Activated CD4-positive, alpha-beta memory T cell treated with anti-CD3 and anti-CD28 coated beads for 36 hours (primary cell): ENCODE measurements around the gene S100P. TPM values are rescaled to one million over a fixed set of nuclear protein-coding genes. Genes with fewer than 3 reads are reported as not detected.

Source experiments
- CTCF ChIA-PET: fragments of 350-600 bp; sonication (Branson Sonifier 250); formaldehyde crosslinking; loops from one replicate; lab custom pipeline; 2021; ENCODE audit warnings: antibody characterized with exemption, inconsistent platforms; lab: Charles Lee
- POLR2A ChIA-PET: fragments of 350-600 bp; sonication (Branson Sonifier 250); formaldehyde crosslinking; loops from one replicate; lab custom pipeline; 2021; ENCODE audit warnings: antibody characterized with exemption; lab: Charles Lee
- DNase-seq: peaks from one replicate; pipeline ENCODE4 v3.0.0-alpha.2; 2020
- H3K27ac Mint-ChIP-seq: one replicate; pipeline ENCODE4 v1.8.0; 2021; ENCODE audit warnings: mixed read lengths
- H3K27me3 Mint-ChIP-seq: one replicate; pipeline ENCODE4 v1.8.0; 2021; ENCODE audit warnings: mixed read lengths
- H3K36me3 Mint-ChIP-seq: one replicate; pipeline ENCODE4 v1.8.0; 2021; ENCODE audit warnings: mixed read lengths
- H3K4me1 Mint-ChIP-seq: one replicate; pipeline ENCODE4 v1.8.0; 2021; ENCODE audit warnings: low read depth, mixed read lengths
- H3K4me3 Mint-ChIP-seq: one replicate; pipeline ENCODE4 v1.8.0; 2021; ENCODE audit warnings: mild to moderate bottlenecking, mixed read lengths
- H3K9me3 Mint-ChIP-seq: one replicate; pipeline ENCODE4 v1.8.0; 2021; ENCODE audit warnings: mixed read lengths
- intact Hi-C: fragments of 100-400 bp; cut with micrococcal nuclease; formaldehyde crosslinking; loops from one replicate; pipeline ENCODE4 v1.15.1; 2023
- total RNA-seq, 2 experiments: library from RNA; stranded (reverse); gene quantifications; one replicate each; pipeline ENCODE4 v1.2.3, GENCODE V29; 2021

S100P gene
- total RNA-seq, 2 experiments from 2014 or later = 19.3 to 20.3 TPM

DNA sequence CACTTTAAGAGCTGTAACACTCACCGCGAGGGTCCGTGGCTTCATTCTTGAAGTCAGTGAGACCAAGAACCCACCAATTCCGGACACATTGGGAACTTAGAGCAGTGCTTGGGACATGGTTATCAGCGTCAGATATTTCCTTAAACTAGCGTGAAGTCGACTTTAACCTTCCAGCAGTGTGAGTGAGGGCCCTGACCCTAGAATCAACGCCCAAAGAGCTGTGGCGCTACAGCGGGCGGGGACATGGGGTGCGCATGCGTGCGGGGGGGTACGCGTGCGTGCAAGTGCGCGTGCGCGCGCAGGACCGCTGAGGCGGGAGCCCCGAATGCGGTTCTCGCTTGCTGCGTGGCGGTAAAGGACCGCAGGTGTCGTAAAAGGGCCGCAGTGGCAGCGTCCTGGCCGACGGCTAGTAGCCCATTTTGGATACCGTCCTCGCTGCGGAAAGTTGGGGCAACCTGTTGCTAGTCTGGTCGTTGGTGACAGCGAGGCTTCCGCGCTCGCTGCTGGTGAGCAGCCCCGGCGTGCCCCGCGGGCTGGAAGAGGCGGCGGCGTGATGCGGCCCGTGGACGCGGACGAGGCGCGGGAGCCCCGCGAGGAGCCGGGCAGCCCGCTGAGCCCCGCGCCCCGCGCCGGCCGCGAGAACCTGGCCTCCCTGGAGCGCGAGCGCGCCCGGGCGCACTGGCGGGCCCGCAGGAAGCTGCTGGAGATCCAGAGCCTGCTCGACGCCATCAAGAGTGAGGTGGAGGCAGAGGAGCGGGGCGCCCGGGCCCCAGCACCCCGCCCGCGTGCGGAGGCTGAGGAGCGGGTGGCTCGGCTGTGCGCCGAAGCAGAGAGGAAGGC is 19.8 kb upstream of the S100P start:
- peaks cover 47% of the 10 kb centered on the region for H3K36me3 Mint-ChIP-seq

DNA sequence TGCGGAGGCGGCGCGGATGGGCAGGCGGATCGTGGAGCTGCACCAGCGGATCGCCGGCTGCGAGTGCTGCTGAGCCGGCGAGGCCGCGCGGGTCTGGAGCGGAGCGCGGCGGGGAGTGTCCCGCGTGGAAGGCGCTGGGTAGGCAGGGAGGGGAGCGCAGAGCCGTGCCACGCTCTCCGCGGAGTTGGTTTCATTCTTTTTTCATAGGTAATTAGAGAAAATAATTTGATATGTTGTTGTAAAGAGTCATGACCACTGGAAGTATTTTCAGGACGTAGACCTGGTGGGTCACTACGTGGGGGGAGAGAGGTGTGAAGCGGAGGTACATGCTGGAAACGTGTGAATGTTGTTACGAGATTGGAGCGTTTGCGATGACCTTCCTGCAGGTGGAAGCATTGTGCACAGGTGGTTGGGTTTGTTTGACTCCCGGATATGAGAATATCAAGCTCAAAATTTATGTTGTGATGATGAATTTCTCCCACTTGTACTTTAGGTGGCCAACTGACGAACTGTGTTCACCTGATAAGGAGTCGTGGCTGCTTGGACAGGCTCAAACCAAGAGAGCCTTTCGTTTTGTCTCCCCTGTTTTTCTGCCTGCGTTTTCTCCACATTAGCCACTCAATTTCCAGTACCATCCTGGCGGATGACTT is 19.1 kb upstream of the S100P start:
- H3K36me3 Mint-ChIP-seq = peaks cover 51% of the 10 kb centered on the region
- H3K4me3 Mint-ChIP-seq = peak overlapping the region; percentile 95
- CTCF ChIA-PET = interaction anchor here (0.6 to 6.2 kb wide), 22 partner anchors 8 to 396 kb away, joined by 3 to 138 read pairs (median 5); partner anchors contain the start of genes BLOC1S4, MAN2B2, MRFAP1 and MRFAP1L1
- POLR2A ChIA-PET = interaction anchor here (1.0 to 4.7 kb wide), 12 partner anchors 9 to 312 kb away, joined by 3 to 75 read pairs (median 18); partner anchors contain the start of genes BLOC1S4, MRFAP1 and MRFAP1L1
- peaks cover 43% of the 10 kb centered on the region for H3K4me1 Mint-ChIP-seq
- peak; percentile 82 for DNase-seq
- peak overlapping the region; percentile 93 for H3K27ac Mint-ChIP-seq
- peaks cover 2% of the 10 kb centered on the region for H3K27me3 Mint-ChIP-seq
- intact Hi-C loops = loop anchor here (1.0 kb wide), 6 partner anchors 15 to 108 kb away; partner anchors contain the start of genes BLOC1S4, KIAA0232, MRFAP1 and MRFAP1L1
- peaks cover 3% of the 10 kb centered on the region for H3K9me3 Mint-ChIP-seq

More for the DNA sequence above, 19.8 kb upstream of the S100P start:
- DNase-seq = peak; percentile 96
- ChIA-PET CTCF (interaction anchor here (0.7 to 6.2 kb wide), 22 partner anchors 9 to 397 kb away, joined by 3 to 138 read pairs (median 6); partner anchors contain the start of genes BLOC1S4, MRFAP1, MRFAP1L1 and S100P), POLR2A (interaction anchor here (0.6 to 4.7 kb wide), 23 partner anchors 9 to 394 kb away, joined by 3 to 75 read pairs (median 6); partner anchors contain the start of genes BLOC1S4, GRPEL1, MAN2B2 and MRFAP1)
- Mint-ChIP-seq H3K4me1 (peaks cover 43% of the 10 kb centered on the region), H3K4me3 (peak overlapping the region; percentile 95), H3K27me3 (peaks cover 2% of the 10 kb centered on the region), H3K9me3 (no peaks in the 10 kb centered on the region), H3K27ac (peak overlapping the region; percentile 93)
- intact Hi-C loops = loop anchor here (1.0 kb wide), 7 partner anchors 15 to 394 kb away; partner anchors contain the start of genes BLOC1S4, GRPEL1, KIAA0232 and MRFAP1

DNA sequence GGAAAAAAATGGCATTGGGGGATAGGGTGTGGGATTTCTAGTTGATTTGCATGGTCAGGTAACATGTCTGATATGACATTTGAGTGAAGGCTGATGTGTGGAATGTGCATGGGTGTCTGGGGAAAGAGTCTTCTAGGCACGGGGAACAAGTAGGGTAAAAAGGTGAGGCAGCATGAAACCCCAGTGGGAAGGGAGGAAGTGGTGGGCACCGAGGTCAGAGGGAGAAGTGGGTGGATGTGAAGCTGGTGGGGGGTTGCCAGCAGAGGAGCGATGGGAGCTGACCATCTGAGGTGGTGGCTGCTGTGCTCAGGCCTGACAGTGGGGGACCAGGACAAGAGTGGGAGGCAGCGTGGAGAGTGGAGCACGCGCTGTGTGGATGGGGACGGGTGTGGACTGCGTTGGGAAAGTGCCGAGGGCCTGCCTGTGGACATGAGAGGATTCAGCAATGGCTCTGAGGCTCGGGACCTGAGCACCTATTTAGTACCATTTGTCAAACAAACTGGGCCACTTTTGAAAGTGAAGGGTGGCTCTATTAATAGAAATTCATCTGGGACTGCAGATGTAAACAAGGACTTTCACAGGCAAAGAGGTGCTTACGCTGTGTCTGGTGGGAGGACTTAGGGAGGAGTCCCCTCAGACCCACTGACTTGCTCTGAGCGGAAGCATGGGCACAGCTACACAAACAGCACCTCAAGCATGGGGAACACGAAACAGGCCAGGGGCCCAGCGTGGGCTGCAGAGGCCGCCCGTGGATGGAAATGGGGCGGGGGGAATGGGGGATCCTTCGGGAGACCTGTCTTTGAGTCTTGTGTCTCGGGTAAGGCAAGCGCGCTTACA is 16.7 kb upstream of the S100P start:
- Mint-ChIP-seq H3K4me3 (peak overlapping the region; percentile 95), H3K36me3 (peaks cover 60% of the 10 kb centered on the region), H3K27ac (peak overlapping the region; percentile 93), H3K27me3 (peaks cover 2% of the 10 kb centered on the region), H3K9me3 (peaks cover 12% of the 10 kb centered on the region), H3K4me1 (peaks cover 43% of the 10 kb centered on the region)
- POLR2A ChIA-PET = interaction anchor here (0.9 to 4.7 kb wide), 2 partner anchors 14 to 29 kb away, joined by 6 to 75 read pairs; partner anchors contain the start of gene MRFAP1L1
- DNase-seq = no peak
- intact Hi-C loops = no loop called here
- CTCF ChIA-PET = interaction anchor here (2.3 to 6.2 kb wide), 5 partner anchors 12 to 197 kb away, joined by 28 to 138 read pairs (median 74); partner anchors contain the start of genes BLOC1S4, MRFAP1L1 and S100P

DNA sequence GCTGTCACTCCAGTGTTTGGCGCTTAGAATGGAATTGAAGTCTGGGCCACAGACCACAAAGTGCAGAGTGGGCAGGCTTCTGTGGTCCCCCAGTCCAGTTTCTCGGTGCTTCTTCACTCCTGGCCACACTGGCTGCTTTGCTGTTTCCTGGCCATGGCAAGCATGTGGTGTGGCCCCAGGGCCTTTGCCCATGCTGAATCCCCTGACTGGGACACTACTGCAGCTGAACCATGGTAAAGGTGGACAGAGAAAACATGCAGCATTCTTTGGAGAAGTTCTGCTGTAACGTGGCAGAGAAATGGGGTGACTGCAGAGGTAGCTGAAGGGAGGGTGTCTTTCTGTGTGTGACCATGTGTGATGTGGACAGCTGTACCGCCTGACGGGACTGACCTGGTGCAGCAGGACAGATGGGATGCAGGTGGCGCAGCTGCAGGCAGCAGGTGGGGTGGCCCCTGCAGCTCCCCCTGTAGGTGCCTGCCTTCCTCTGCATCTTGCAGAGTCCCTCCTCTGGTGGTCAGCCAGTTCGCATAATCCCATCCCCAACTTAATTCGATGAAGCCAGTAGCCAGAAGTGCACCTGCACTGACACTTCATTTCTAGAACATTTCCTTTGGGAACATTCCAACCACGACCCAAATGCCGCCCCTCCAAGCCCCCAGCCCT is 13.2 kb upstream of the S100P start:
- H3K27ac Mint-ChIP-seq = peak overlapping the region; percentile 8
- no peak for DNase-seq
- H3K36me3 Mint-ChIP-seq = peaks cover 47% of the 10 kb centered on the region
- H3K4me3 Mint-ChIP-seq = no peak overlapping the region
- POLR2A ChIA-PET = no interaction called here
- CTCF ChIA-PET = interaction anchor here (0.5 kb wide), 1 partner anchor 18 kb away, joined by 3 read pairs; no protein-coding TSS in a partner anchor
- H3K27me3 Mint-ChIP-seq = no peaks in the 10 kb centered on the region
- intact Hi-C loops = no loop called here
- H3K4me1 Mint-ChIP-seq = peaks cover 34% of the 10 kb centered on the region
- peaks cover 12% of the 10 kb centered on the region for H3K9me3 Mint-ChIP-seq

DNA sequence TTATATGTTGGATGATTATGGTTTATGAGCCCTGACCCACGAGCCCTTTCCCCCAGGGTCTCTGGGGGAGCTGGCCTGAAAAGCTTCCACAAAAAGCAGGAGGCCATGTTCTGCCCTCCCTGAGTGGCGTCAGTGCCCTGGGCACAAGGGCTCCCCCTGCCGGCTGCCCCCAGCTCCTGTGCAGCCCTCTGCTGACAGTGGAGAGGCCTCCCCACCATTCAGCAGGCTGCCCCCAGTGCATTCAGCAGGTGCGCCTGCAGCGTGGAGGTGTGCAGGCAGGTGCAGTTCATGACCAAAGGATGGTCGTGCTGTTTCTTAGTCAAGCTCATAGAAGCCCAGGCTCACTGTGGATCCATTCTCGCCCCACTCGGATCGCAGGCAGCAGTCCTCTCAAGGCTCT is 12.5 kb upstream of the S100P start:
- Mint-ChIP-seq H3K27ac (no peak overlapping the region), H3K4me3 (no peak overlapping the region), H3K36me3 (peaks cover 40% of the 10 kb centered on the region), H3K27me3 (no peaks in the 10 kb centered on the region), H3K4me1 (peaks cover 30% of the 10 kb centered on the region), H3K9me3 (peaks cover 12% of the 10 kb centered on the region)
- POLR2A ChIA-PET = no interaction called here
- intact Hi-C loops = no loop called here
- CTCF ChIA-PET = interaction anchor here (0.5 kb wide), 1 partner anchor 17 kb away, joined by 3 read pairs; no protein-coding TSS in a partner anchor
- DNase-seq = no peak

DNA sequence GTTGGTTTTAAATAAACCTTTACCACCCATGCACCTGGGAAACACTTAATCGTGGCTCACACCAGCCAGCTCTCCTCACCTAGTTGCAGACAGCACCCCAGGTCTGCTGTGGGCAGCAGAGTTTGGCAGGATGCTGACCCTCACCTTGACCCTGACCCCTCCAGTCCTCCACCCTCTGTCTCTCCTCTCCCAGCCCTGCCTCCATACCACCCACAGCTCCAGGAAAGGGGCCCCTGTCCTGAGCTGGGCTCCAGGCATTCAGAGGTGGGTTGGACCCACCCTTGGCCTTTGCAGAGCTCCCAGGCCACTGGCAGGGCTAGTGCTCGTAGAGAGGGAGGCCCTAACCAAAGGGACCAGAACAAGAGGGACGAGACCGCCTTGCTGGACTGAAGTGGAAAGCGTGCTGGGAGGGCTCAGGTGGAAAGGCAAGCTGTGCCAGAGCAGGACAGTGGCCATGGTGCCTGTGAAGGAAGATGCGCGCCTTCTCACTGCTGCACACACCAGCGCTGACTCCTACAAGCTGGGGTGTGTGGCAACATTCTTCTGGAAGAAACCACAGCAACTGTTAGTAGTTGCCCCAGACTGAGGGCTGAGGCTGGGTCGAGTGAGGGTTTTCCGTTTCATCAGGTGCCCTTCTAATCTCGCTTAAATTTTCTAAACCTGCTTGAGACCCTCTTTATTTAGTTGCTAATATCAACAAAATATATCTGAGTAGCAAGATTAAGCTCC is 10.7 kb upstream of the S100P start:
- ChIA-PET CTCF (interaction anchor here (0.6 to 1.4 kb wide), 3 partner anchors 8 to 430 kb away, joined by 3 to 5 read pairs (median 5); no protein-coding TSS in a partner anchor), POLR2A (interaction anchor here (1.0 to 2.4 kb wide), 2 partner anchors 8 to 10 kb away, joined by 3 to 7 read pairs; a partner anchor contains a TSS)
- no peak for DNase-seq
- Mint-ChIP-seq H3K27ac (no peak overlapping the region), H3K27me3 (no peaks in the 10 kb centered on the region), H3K36me3 (peaks cover 23% of the 10 kb centered on the region), H3K4me1 (peaks cover 30% of the 10 kb centered on the region), H3K9me3 (peaks cover 12% of the 10 kb centered on the region), H3K4me3 (no peak overlapping the region)
- intact Hi-C loops = no loop called here

DNA sequence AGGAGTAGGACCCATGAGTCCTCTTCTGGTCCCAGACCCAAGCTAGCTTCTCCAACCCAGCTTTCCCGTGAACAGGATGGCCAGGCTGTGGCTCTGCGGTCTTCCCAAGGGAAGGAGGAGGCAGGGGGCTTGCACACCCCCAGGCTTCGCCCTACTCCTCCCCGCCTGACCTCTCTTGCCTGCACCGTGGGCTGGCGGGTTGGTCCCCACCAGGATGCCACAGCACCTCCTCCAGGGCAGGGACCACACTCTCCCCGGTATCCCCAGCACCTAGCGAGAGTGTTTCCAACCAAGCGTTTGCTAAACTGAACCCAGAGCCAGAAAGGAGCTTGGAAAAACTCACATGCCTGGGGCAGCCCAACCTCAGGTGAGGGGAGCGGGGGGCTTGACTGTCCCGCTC is 9.0 kb upstream of the S100P start:
- POLR2A ChIA-PET = interaction anchor here (2.4 kb wide), 1 partner anchor 9 kb away, joined by 7 read pairs; no protein-coding TSS in a partner anchor
- H3K4me1 Mint-ChIP-seq = peaks cover 40% of the 10 kb centered on the region
- intact Hi-C loops = no loop called here
- H3K27ac Mint-ChIP-seq = no peak overlapping the region
- H3K27me3 Mint-ChIP-seq = no peaks in the 10 kb centered on the region
- no peak for DNase-seq
- CTCF ChIA-PET = interaction anchor here (1.6 kb wide), 1 partner anchor 9 kb away, joined by 9 read pairs; no protein-coding TSS in a partner anchor
- H3K9me3 Mint-ChIP-seq = peaks cover 8% of the 10 kb centered on the region
- H3K4me3 Mint-ChIP-seq = no peak overlapping the region
- peaks cover 11% of the 10 kb centered on the region for H3K36me3 Mint-ChIP-seq

DNA sequence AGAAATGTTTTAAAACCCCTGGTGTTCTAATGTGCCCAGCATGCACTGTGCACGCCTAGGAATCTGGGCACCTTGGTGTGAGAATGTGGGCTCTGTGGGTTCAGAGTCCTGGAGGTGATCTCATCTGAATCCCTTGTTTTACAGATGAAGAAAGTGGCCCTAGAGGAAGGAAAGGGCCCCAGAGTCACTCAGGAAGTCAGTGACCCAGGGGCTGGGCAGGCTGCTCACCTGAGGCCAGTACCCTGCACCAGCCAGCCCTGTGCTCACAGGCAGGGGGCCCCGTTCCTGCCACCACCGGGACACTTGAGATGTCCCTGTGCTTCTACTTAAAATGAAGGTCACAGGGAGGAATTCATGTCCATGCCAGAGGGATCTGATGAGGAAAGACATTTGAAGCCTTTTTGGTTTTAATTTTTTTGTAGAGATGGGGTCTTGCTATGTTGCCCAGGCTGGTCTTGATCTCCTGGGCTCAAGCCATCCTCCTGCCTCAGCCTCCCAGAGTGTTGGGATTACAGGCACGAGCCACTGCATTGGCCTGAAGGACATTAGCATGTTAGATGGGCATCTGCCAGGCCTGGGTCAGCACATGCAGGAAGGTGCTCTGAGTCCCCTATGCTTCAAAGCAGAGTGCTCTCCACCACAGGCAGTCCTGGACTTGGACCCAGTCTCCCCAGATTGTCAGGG is 7.4 kb upstream of the S100P start:
- peaks cover 55% of the 10 kb centered on the region for H3K4me1 Mint-ChIP-seq
- no peaks in the 10 kb centered on the region for H3K27me3 Mint-ChIP-seq
- DNase-seq = no peak
- ChIA-PET CTCF (interaction anchor here (5.4 kb wide), 1 partner anchor 12 kb away, joined by 56 read pairs; a partner anchor contains a TSS), POLR2A (interaction anchor here (1.0 to 1.1 kb wide), 2 partner anchors 13 to 223 kb away, joined by 3 to 4 read pairs; a partner anchor contains a TSS)
- no peak overlapping the region for H3K27ac Mint-ChIP-seq
- H3K36me3 Mint-ChIP-seq = peaks cover 2% of the 10 kb centered on the region
- intact Hi-C loops = no loop called here
- H3K4me3 Mint-ChIP-seq = no peak overlapping the region
- no peaks in the 10 kb centered on the region for H3K9me3 Mint-ChIP-seq

DNA sequence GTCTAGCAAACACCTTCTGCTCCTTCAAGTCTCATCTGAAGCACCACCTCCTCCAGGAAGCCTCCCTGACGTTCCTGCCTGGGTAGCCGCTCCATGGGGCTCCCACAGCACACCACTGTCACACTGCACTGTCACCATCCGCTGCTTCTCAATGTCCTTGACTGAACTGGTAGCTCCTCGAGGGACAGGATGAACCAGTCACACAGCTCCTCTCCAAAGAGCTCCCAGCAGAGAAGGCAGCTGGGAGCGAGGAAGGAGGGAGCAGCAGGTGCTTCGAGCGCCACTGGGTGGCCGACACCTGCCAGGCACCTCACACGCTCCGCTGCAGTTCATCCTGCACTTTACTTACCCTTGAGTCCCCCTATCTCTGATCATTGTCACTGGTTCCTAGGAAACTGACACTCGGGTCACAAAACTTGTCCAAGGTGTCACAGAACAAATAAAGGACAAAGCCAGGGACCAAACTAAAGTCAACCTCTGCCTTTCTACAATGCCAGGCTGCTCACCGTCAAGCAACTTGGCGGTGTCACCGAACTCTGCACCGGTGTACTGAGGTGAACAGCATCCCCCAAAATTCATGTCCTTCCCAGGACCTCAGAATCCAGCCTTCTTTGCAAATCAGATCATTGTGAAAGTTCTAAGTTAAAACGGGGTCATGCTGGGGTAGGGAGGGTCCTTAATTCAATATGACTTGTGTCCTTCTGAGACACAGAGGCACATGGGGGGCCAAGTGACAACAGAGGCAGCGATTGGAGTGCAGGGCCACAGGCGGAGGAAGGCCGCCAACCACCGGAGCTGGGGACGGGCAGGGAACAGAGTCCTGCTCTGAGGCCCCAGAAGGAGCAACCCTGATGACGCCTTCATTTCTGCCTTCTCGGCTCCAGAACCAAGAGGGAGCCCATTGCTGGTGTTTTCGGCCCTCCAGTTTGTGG is 5.5 kb upstream of the S100P start:
- peak overlapping the region; percentile 74 for H3K4me3 Mint-ChIP-seq
- ChIA-PET POLR2A (interaction anchor here (1.1 to 3.2 kb wide), 3 partner anchors 13 to 28 kb away, joined by 3 to 39 read pairs (median 9); partner anchors contain the start of gene BLOC1S4), CTCF (interaction anchor here (1.0 to 5.4 kb wide), 6 partner anchors 13 to 142 kb away, joined by 3 to 56 read pairs (median 12); a partner anchor contains a TSS)
- H3K27ac Mint-ChIP-seq = peak overlapping the region; percentile 89
- no peaks in the 10 kb centered on the region for H3K27me3 Mint-ChIP-seq
- H3K9me3 Mint-ChIP-seq = no peaks in the 10 kb centered on the region
- H3K36me3 Mint-ChIP-seq = peaks cover 2% of the 10 kb centered on the region
- no peak for DNase-seq
- peaks cover 69% of the 10 kb centered on the region for H3K4me1 Mint-ChIP-seq
- intact Hi-C loops = no loop called here
